SK-N-MC (cell line): ENCODE results near the gene LRRC66.

Experiments used
- DNase-seq: peaks from one replicate; pipeline ENCODE4 v3.0.0-alpha.2; 2011; ENCODE audit warnings: low read depth, low spot score
- H3K27ac ChIP-seq: fragments of 200-600 bp; sonication (generic); 2 replicates; pipeline ENCODE4 v1.5.1; 2016; ENCODE audit warnings: mixed run types
- H3K36me3 ChIP-seq: fragments of 200-600 bp; sonication (generic); 2 replicates; pipeline ENCODE4 v1.6.1; 2017; ENCODE audit warnings: antibody characterized with exemption, low read length, mixed read lengths; ENCODE audit not compliant: insufficient read depth
- H3K4me3 ChIP-seq: fragments of 200-600 bp; sonication (generic); 2 replicates; pipeline ENCODE4 v1.5.1; 2016
- H3K9ac ChIP-seq: fragments of 200-600 bp; sonication (generic); 2 replicates; pipeline ENCODE4 v1.8.0; 2017; ENCODE audit warnings: mixed run types, mixed read lengths; ENCODE audit not compliant: insufficient read length
- H3K9me3 ChIP-seq: fragments of 200-600 bp; sonication (generic); 2 replicates; pipeline ENCODE4 v1.6.1; 2017; ENCODE audit warnings: low read depth, mild to moderate bottlenecking, antibody characterized with exemption, low read length, moderate library complexity, mixed read lengths
- EZH2 ChIP-seq: fragments of 200-600 bp; sonication (generic); IDR thresholded peaks from one replicate; pipeline ENCODE4 v1.6.1; 2017; ENCODE audit warnings: antibody characterized with exemption
- FOXP2 ChIP-seq: optimal IDR thresholded peaks from 2 replicates; pipeline ENCODE3; 2011; ENCODE audit warnings: mild to moderate bottlenecking, moderate library complexity; ENCODE audit not compliant: insufficient read depth; ENCODE audit errors: extremely low read length, control extremely low read depth
- POLR2AphosphoS5 ChIP-seq: IDR thresholded peaks from 2 replicates; pipeline ENCODE4 v1.6.1; 2012; ENCODE audit warnings: mild to moderate bottlenecking, low read depth, low read length, borderline replicate concordance

Gene LRRC66

GRCh38 chr4:52019936-52020657, at the start of gene LRRC66:
LRRC66 (minus strand) TSS chr4:52020363; CDS start chr4:52017613, 2,750 bp downstream.
- Histone ChIP-seq H3K27ac (no peak within 1 kb of the TSS), H3K9me3 (no peaks in the 10 kb centered on the region), H3K4me3 (no peak within 1 kb of the TSS), H3K9ac (no peak within 1 kb of the TSS), H3K36me3 (peaks cover 17% of the 10 kb centered on the region)
- no peak for TF ChIP-seq FOXP2
- TF ChIP-seq POLR2AphosphoS5 = no peak
- no peak for TF ChIP-seq EZH2
- DNase-seq = no peak

GRCh38 chr4:52069571-52069970, 49.4 kb upstream of the LRRC66 start:
- no peak overlapping the region for H3K27ac ChIP-seq
- DNase-seq = no peak
- TF ChIP-seq POLR2AphosphoS5 (no peak), FOXP2 (no peak), EZH2 (no peak)
- H3K36me3 ChIP-seq = no peaks in the 10 kb centered on the region
- H3K4me3 ChIP-seq = no peak overlapping the region
- H3K9ac ChIP-seq = no peak overlapping the region
- no peaks in the 10 kb centered on the region for H3K9me3 ChIP-seq

- Histone ChIP-seq H3K9me3 (no peaks in the 10 kb centered on the region), H3K27ac (no peak overlapping the region), H3K4me3 (no peak overlapping the region), H3K36me3 (no peaks in the 10 kb centered on the region), H3K9ac (no peak overlapping the region)
- no peak for DNase-seq
- no peak for TF ChIP-seq POLR2AphosphoS5
- TF ChIP-seq EZH2 = no peak
- TF ChIP-seq FOXP2 = no peak
Observed at GRCh38 chr4:52059372-52059771, 39.2 kb upstream of the LRRC66 start.

- Histone ChIP-seq H3K9me3 (no peaks in the 10 kb centered on the region), H3K9ac (no peak overlapping the region), H3K27ac (no peak overlapping the region), H3K4me3 (no peak overlapping the region), H3K36me3 (no peaks in the 10 kb centered on the region)
- TF ChIP-seq FOXP2 (no peak), EZH2 (no peak), POLR2AphosphoS5 (no peak)
- DNase-seq = no peak
Observed at GRCh38 chr4:52058275-52058674, 38.1 kb upstream of the LRRC66 start.

GRCh38 chr4:52057196-52057595, 37.0 kb upstream of the LRRC66 start:
- H3K27ac ChIP-seq = no peak overlapping the region
- no peaks in the 10 kb centered on the region for H3K9me3 ChIP-seq
- TF ChIP-seq FOXP2 (no peak), POLR2AphosphoS5 (no peak), EZH2 (no peak)
- no peaks in the 10 kb centered on the region for H3K36me3 ChIP-seq
- no peak for DNase-seq
- H3K4me3 ChIP-seq = no peak overlapping the region
- H3K9ac ChIP-seq = no peak overlapping the region

- H3K4me3 ChIP-seq = no peak overlapping the region
- no peak overlapping the region for H3K9ac ChIP-seq
- TF ChIP-seq POLR2AphosphoS5 (no peak), EZH2 (no peak), FOXP2 (no peak)
- H3K27ac ChIP-seq = no peak overlapping the region
- H3K9me3 ChIP-seq = no peaks in the 10 kb centered on the region
- H3K36me3 ChIP-seq = no peaks in the 10 kb centered on the region
- DNase-seq = no peak
Observed at GRCh38 chr4:52054254-52054653, 34.1 kb upstream of the LRRC66 start.

- Histone ChIP-seq H3K9me3 (no peaks in the 10 kb centered on the region), H3K4me3 (no peak overlapping the region), H3K36me3 (no peaks in the 10 kb centered on the region), H3K9ac (no peak overlapping the region), H3K27ac (no peak overlapping the region)
- no peak for DNase-seq
- TF ChIP-seq EZH2 (no peak), FOXP2 (no peak), POLR2AphosphoS5 (no peak)
Observed at GRCh38 chr4:52052475-52052780, 32.3 kb upstream of the LRRC66 start.

GRCh38 chr4:52051615-52052474, 31.7 kb upstream of the LRRC66 start:
- Histone ChIP-seq H3K9me3 (no peaks in the 10 kb centered on the region), H3K4me3 (no peak overlapping the region), H3K27ac (no peak overlapping the region), H3K36me3 (no peaks in the 10 kb centered on the region), H3K9ac (no peak overlapping the region)
- TF ChIP-seq FOXP2 (no peak), POLR2AphosphoS5 (no peak), EZH2 (no peak)
- DNase-seq = no peak

- Histone ChIP-seq H3K4me3 (no peak within 1 kb of the TSS), H3K27ac (no peak within 1 kb of the TSS), H3K36me3 (no peaks in the 10 kb centered on the region), H3K9ac (no peak within 1 kb of the TSS), H3K9me3 (no peaks in the 10 kb centered on the region)
- DNase-seq = no peak
- peak; percentile 14 for TF ChIP-seq EZH2
- no peak for TF ChIP-seq FOXP2
Observed at GRCh38 chr4:52051213-52051614, 31.1 kb upstream of the LRRC66 start, which contains the start of gene SPATA18. SPATA18 (plus strand) TSS chr4:52051304; CDS start chr4:52051705, 401 bp downstream.
